GM18873 (cell line): ENCODE data around the gene CAPN11.
A peak's percentile ranks its signal among the peaks of the same experiment; 100 is the strongest.

ENCODE experiments used
- ATAC-seq: cut with Tn5 transposase; IDR thresholded peaks from one replicate; pipeline ENCODE4 v1.9.1; 2021; ENCODE audit warnings: mild to moderate bottlenecking, moderate library complexity, moderate number of reproducible peaks; ENCODE audit not compliant: unreplicated experiment, low FRiP score

The CAPN11 gene

GRCh38 chr6:44158770-44159228 is at the start of gene CAPN11:
Gene CAPN11, plus strand, starts transcription at chr6:44158820. Its CDS starts 29 bp downstream, at chr6:44158849.
- ATAC-seq, result no peak

- no peak for ATAC-seq
These were observed 49.4 kb upstream of the CAPN11 start for GRCh38 chr6:44109212-44109611.

- ATAC-seq, result no peak
These were observed 48.5 kb upstream of the CAPN11 start for GRCh38 chr6:44110005-44110676.

GRCh38 chr6:44110966-44111365 is 47.7 kb upstream of the CAPN11 start:
- no peak for ATAC-seq

- ATAC-seq, result no peak
These were observed 46.9 kb upstream of the CAPN11 start for GRCh38 chr6:44111434-44112417.

GRCh38 chr6:44113414-44113813 is 45.2 kb upstream of the CAPN11 start:
- ATAC-seq, result no peak

- ATAC-seq, result no peak
These were observed 42.8 kb upstream of the CAPN11 start for GRCh38 chr6:44115866-44116265.

- no peak for ATAC-seq
These were observed 41.8 kb upstream of the CAPN11 start for GRCh38 chr6:44116641-44117382.

GRCh38 chr6:44117397-44118128 is 41.1 kb upstream of the CAPN11 start:
- no peak for ATAC-seq

GRCh38 chr6:44119704-44120262 is 38.8 kb upstream of the CAPN11 start:
- ATAC-seq, result no peak

GRCh38 chr6:44120692-44121443 is 37.8 kb upstream of the CAPN11 start:
- ATAC-seq, result no peak

GRCh38 chr6:44122801-44123200 is 35.8 kb upstream of the CAPN11 start:
- no peak for ATAC-seq

GRCh38 chr6:44123544-44123943 is 35.1 kb upstream of the CAPN11 start:
- ATAC-seq, result no peak

- ATAC-seq, result peak; percentile 37
These were observed 32.1 kb upstream of the CAPN11 start for GRCh38 chr6:44126320-44127149.

- peak; percentile 47 for ATAC-seq
These were observed 31.2 kb upstream of the CAPN11 start, which contains the start of the genes MRPL14 and TMEM63B for GRCh38 chr6:44127186-44128019. Gene MRPL14, minus strand, starts transcription at chr6:44127452. Its CDS starts 10,841 bp downstream, at chr6:44116611. Gene TMEM63B, plus strand, starts transcription at chr6:44127554. Its CDS starts 7,031 bp downstream, at chr6:44134585.

- no peak for ATAC-seq
These were observed 30.4 kb upstream of the CAPN11 start for GRCh38 chr6:44128020-44128917.
